Heart left ventricle (tissue), 16 donors: Measurements from ENCODE around the gene ANKRD28. TPM values are rescaled to one million over a fixed set of nuclear protein-coding genes. Genes with fewer than 3 reads are reported as not detected.

Experiments used
- ATAC-seq, 4 donors: fragments of 200-7000 bp; cut with Tn5 transposase; one replicate each; pipeline ENCODE4 v1.9.1; 2020 to 2022; ENCODE audit warnings: moderate library complexity in 4 of 4, mild to moderate bottlenecking in 3 of 4, moderate number of reproducible peaks in 1 of 4
- DNase-seq, 5 donors: peaks; one replicate each; pipeline ENCODE4 v3.0.0-alpha.2; 2020
- H3K27ac ChIP-seq, 12 donors: fragments of 200-600 bp; sonication (generic) in 4 of 12; one replicate each; pipeline versions ENCODE4 v1.5.0 to v1.8.0; 2016 to 2022; ENCODE audit warnings: mild to moderate bottlenecking in 2 of 12
- H3K27me3 ChIP-seq, 9 donors: fragments of 200-600 bp; sonication (generic) in 2 of 9; one replicate each; pipeline versions ENCODE4 v1.5.1 to v1.8.0; 2016 to 2022; ENCODE audit warnings: mild to moderate bottlenecking in 3 of 9
- H3K36me3 ChIP-seq, 9 donors: fragments of 200-600 bp; sonication (generic) in 2 of 9; one replicate each; pipeline versions ENCODE4 v1.5.0 to v1.8.0; 2018 to 2022; ENCODE audit warnings: mild to moderate bottlenecking in 2 of 9
- H3K4me1 ChIP-seq, 12 donors: fragments of 200-600 bp; sonication (generic) in 4 of 12; one replicate each; pipeline versions ENCODE4 v1.5.0 to v1.8.0; 2016 to 2022; ENCODE audit warnings: mild to moderate bottlenecking in 3 of 12
- H3K4me3 ChIP-seq, 12 donors: fragments of 200-600 bp; sonication (generic) in 4 of 12; one replicate each; pipeline versions ENCODE4 v1.5.0 to v1.8.0; 2017 to 2022; ENCODE audit warnings: mild to moderate bottlenecking in 9 of 12, moderate library complexity in 4 of 12
- H3K9me3 ChIP-seq, 12 donors: fragments of 200-600 bp; sonication (generic) in 4 of 12; one replicate each; pipeline versions ENCODE4 v1.5.0 to v1.8.0; 2016 to 2022; ENCODE audit warnings: mild to moderate bottlenecking in 1 of 12
- POLR2A ChIP-seq, 2 donors: fragments of 450-650 bp; IDR thresholded peaks; one replicate each; pipeline ENCODE4 v1.6.1; 2017; ENCODE audit warnings: antibody characterized with exemption in 2 of 2, mild to moderate bottlenecking in 2 of 2, moderate library complexity in 2 of 2
- WGBS, 4 donors: extraction: QIAGEN DNeasy Blood & Tissue Kit in 2 of 4; methylation state at CpG; one replicate each; pipeline versions ENCODE4 v1.1.5 to v1.1.7; 2013 to 2018; 5-methylcytosine and 5-hydroxymethylcytosine counted together
- intact Hi-C, 10 donors: fragments of 100-400 bp; cut with DNase I; formaldehyde crosslinking; loops; one replicate each; pipeline versions ENCODE4 v1.11.1 to v1.14.2; 2022
- polyA plus RNA-seq, 2 donors: library from polyadenylated mRNA; stranded (reverse); fragments of 200-250 nt; gene quantifications; one replicate each; pipeline ENCODE4 v1.2.3, GENCODE V29; 2013
- total RNA-seq, 9 donors: library from RNA; depleted of rRNA in 2 of 9; stranded (reverse); fragments of >200 nt in 2 of 9; fragmentation: NEBNext Ultra II Directional in 3 of 9; extraction: Animal tissue kit (Norgen Biotek cat#: 25700) in 3 of 9; gene quantifications; one replicate each; pipeline versions ENCODE4 v1.1.0 to v1.2.4, GENCODE V29; 2016 to 2023
- TF ChIP-seq, protein P1 (sequence below), 12 donors: fragments of 200-600 bp; sonication (generic) in 4 of 12; IDR thresholded peaks; one replicate each; pipeline versions ENCODE4 v1.5.0 to v1.8.0; 2018 to 2022; ENCODE audit warnings: antibody characterized with exemption in 12 of 12, mild to moderate bottlenecking in 5 of 12
- donor health status: ischemic (EF 13 %, LVEDD 7.1; RV severe dilation, severe dysfunction).
- donor health status: healthy with polysubstance abuse.
- donor health status: DM: no; HTN: yes; CAD: no.
- donor health status: DM: no; HTN: no; CAD: no.
- donor health status: ischemic (EF 25% LVEDD 6.9; RV normal size, moderate dysfunction).
- donor health status: ischemic (EF 25% LVEDD 5.7; RV mildly dilated, moderate dysfunction).
- donor health status: healthy.
- donor health status: DM: yes; HTN: yes; CAD: no.
- donor health status: ischemic (EF 35%, LVEDD 5.7; RV mildly dilated, moderate dysfunction).
- donor health status: nonischemic (EF 11% LVEDD 7.7; RV severe dilation, severe dysfunction).
- donor health status: DM: yes; HTN: yes; CAD: no.
- donor health status: PGD.
- donor health status: ischemic (EF 29% LVEDD 5.4; RV normal size, mild dysfunction).
- donor health status: nonischemic (EF 23%, LVEDD 6.1; RV moderate dilation, normal function).

Gene ANKRD28
- total and polyA plus RNA-seq, 11 donors, result 4.9 to 32.1 (median 24.3) TPM

DNA sequence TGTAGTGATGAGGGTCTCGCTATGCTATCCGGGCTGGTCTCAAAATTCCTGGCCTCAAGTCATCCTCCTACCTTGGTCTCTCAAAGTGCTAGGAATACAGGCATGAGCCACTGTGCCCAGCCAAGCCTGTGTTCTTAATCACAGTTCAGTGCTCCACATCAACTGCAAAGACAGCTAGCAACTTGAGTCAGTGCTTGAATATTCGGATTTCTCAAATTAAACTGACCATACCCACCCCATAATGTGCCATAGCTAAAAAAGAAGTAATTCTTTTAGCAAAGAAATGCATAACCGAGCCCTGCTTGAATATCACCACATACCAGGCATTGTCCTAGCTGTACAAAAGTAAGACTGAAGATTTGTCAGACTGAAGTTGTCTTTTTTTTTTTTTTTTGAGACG lies 107.0 kb downstream of the ANKRD28 start:
- Histone ChIP-seq H3K27me3 (no peaks in the 10 kb centered on the region), H3K4me3 (no peak overlapping the region), H3K36me3 (peaks cover 2 to 93% (median 61%) of the 10 kb centered on the region in 9 donors), H3K9me3 (no peaks in the 10 kb centered on the region), H3K4me1 (no peaks in the 10 kb centered on the region), H3K27ac (no peak overlapping the region)
- 94 to 96% (median 96%) methylated on average over 5 of the region's 5 CpGs for WGBS, 4 donors
- ATAC-seq, result no peak
- no peak for DNase-seq
- TF ChIP-seq, protein P1, sequence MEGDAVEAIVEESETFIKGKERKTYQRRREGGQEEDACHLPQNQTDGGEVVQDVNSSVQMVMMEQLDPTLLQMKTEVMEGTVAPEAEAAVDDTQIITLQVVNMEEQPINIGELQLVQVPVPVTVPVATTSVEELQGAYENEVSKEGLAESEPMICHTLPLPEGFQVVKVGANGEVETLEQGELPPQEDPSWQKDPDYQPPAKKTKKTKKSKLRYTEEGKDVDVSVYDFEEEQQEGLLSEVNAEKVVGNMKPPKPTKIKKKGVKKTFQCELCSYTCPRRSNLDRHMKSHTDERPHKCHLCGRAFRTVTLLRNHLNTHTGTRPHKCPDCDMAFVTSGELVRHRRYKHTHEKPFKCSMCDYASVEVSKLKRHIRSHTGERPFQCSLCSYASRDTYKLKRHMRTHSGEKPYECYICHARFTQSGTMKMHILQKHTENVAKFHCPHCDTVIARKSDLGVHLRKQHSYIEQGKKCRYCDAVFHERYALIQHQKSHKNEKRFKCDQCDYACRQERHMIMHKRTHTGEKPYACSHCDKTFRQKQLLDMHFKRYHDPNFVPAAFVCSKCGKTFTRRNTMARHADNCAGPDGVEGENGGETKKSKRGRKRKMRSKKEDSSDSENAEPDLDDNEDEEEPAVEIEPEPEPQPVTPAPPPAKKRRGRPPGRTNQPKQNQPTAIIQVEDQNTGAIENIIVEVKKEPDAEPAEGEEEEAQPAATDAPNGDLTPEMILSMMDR (IDR thresholded peaks at IDR 0.05), result no peak
- no peak for TF ChIP-seq POLR2A (IDR thresholded peaks at IDR 0.05)
- intact Hi-C loops, result no loop called here

DNA sequence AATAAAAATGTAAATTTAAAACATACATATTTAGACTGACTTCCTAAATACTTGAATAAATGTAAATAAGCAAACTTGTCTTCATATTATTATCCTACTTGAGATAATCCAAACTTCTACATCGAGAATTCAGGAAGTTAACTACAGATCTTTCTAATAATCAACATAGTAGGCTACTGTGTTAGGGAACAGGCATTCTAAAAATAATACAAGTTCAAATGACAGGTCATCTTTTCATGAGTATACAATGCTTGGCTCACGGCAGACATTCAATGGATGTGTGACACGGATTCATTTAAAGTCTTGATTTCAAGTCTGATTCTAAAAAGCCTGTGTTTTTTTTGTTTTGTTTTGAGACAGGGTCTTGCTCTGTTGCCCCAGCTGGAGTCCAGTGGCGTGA lies 107.5 kb downstream of the ANKRD28 start:
- Histone ChIP-seq H3K36me3 (peaks cover 3 to 93% (median 65%) of the 10 kb centered on the region in 9 donors), H3K4me1 (no peaks in the 10 kb centered on the region), H3K4me3 (no peak overlapping the region), H3K27ac (no peak overlapping the region), H3K9me3 (no peaks in the 10 kb centered on the region), H3K27me3 (no peaks in the 10 kb centered on the region)
- 69 to 83% (median 73%) methylated on average over 4 of the region's 4 CpGs for WGBS, 4 donors
- intact Hi-C loops, result no loop called here
- DNase-seq, result no peak
- TF ChIP-seq, protein P1 (IDR thresholded peaks at IDR 0.05), result no peak
- no peak for TF ChIP-seq POLR2A (IDR thresholded peaks at IDR 0.05)
- ATAC-seq, result no peak

DNA sequence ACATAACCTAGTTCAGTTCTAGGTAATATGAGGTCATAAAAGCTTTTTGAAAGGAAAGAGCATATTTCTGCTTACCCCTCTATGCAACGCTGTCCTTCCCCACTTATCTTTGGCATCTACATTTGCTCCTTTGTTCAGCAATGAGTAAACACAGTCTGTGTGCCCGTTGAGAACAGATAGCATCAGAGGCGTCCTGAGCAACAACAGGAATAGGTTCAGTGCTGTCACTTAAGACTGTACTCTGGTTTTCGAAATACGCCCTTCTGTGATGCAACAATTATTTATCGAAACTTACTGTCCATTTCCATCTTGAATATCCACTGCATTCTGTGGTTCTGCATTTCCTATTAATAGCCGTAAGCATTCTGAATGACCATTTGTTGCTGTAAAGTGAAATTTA lies 111.9 kb downstream of the ANKRD28 start:
- H3K36me3 ChIP-seq, result peaks cover 3 to 69% (median 55%) of the 10 kb centered on the region in 9 donors
- 82 to 93% (median 88%) methylated on average over 7 of the region's 7 CpGs for WGBS, 4 donors
- DNase-seq (no peak), ATAC-seq (no peak)
- no peak overlapping the region for H3K4me3 ChIP-seq
- H3K9me3 ChIP-seq, result no peaks in the 10 kb centered on the region
- no peaks in the 10 kb centered on the region for H3K27me3 ChIP-seq
- no peak overlapping the region for H3K27ac ChIP-seq
- TF ChIP-seq POLR2A (IDR thresholded peaks at IDR 0.05), result no peak
- TF ChIP-seq, protein P1 (IDR thresholded peaks at IDR 0.05), result no peak
- peaks cover 0 to 22% (median 9%) of the 10 kb centered on the region in 12 donors for H3K4me1 ChIP-seq
- intact Hi-C loops, result no loop called here

DNA sequence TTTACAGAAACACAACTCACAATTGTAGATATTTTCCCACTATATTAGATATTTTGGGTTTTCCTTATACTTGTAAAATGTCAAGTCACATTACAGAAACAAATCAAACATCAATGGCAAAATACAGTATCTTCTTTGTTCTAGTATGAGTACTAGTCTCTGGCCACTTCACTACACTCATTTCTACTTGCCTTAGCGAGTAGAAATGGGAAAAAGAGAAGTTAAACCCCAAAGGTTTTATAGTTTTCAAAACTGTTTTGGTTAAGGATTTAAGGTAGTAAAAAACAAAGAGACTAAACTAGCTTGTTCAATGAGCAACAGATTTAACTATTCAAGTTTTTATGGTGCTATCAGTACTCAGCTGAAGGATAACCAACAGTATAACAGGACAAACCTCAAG lies 114.5 kb downstream of the ANKRD28 start:
- no peak for TF ChIP-seq POLR2A (IDR thresholded peaks at IDR 0.05)
- TF ChIP-seq, protein P1 (IDR thresholded peaks at IDR 0.05), result no peak
- Histone ChIP-seq H3K36me3 (peaks cover 0 to 59% (median 43%) of the 10 kb centered on the region in 9 donors), H3K4me3 (no peak overlapping the region), H3K27ac (peak overlapping the region in 1 of 12 donors; percentile 8), H3K27me3 (no peaks in the 10 kb centered on the region), H3K9me3 (no peaks in the 10 kb centered on the region), H3K4me1 (peaks cover 0 to 22% (median 9%) of the 10 kb centered on the region in 12 donors)
- ATAC-seq, result no peak
- WGBS, 4 donors, result 81 to 89% (median 86%) methylated on average over 1 of the region's 1 CpG
- intact Hi-C loops, result no loop called here
- DNase-seq, result no peak
